HL-60 (cell line): ENCODE data around the gene UBE2J2.

Experiments
- DNase-seq, 2 experiments: peaks; one replicate each; pipeline ENCODE4 v3.0.0-alpha.2; 2010 to 2020; ENCODE audit warnings: low read depth in 1 of 2, low spot score in 1 of 2
- H3K27ac ChIP-seq: fragments of 250-450 bp; sonication (Bioruptor Pico); replicated peaks from 2 replicates; pipeline ENCODE4 v1.5.1; 2020; ENCODE audit warnings: mild to moderate bottlenecking, moderate library complexity
- H3K27me3 ChIP-seq: fragments of 250-450 bp; sonication (Bioruptor Pico); 2 replicates; pipeline ENCODE4 v1.5.1; 2021; ENCODE audit warnings: mild to moderate bottlenecking, moderate library complexity; ENCODE audit not compliant: insufficient read depth, poor library complexity, severe bottlenecking
- H3K4me3 ChIP-seq: replicated peaks from 2 replicates; pipeline ENCODE4 v1.5.1; 2011; ENCODE audit warnings: mild to moderate bottlenecking, control low read depth, low read length; ENCODE audit not compliant: insufficient read depth
- CTCF ChIP-seq: IDR thresholded peaks from one replicate; pipeline ENCODE4 v1.5.1; 2011; ENCODE audit warnings: low read length, control low read depth, inconsistent platforms; ENCODE audit not compliant: insufficient read depth
- GABPA ChIP-seq: IDR thresholded peaks from 2 replicates; pipeline ENCODE4 v1.6.1; 2012; ENCODE audit warnings: low read depth
- POLR2AphosphoS5 ChIP-seq: IDR thresholded peaks from 2 replicates; pipeline ENCODE4 v1.6.1; 2012; ENCODE audit warnings: low read depth
- REST ChIP-seq: IDR thresholded peaks from 2 replicates; pipeline ENCODE4 v1.6.1; 2012; ENCODE audit warnings: low read depth; ENCODE audit not compliant: insufficient replicate concordance
- SPI1 ChIP-seq: IDR thresholded peaks from 2 replicates; pipeline ENCODE4 v1.6.1; 2012; ENCODE audit warnings: low read depth, mild to moderate bottlenecking, borderline replicate concordance

UBE2J2 gene

GRCh38 chr1:1304331-1305299 lies 31.0 kb upstream of the UBE2J2 start:
- H3K4me3 ChIP-seq = no peak overlapping the region
- H3K27me3 ChIP-seq = no peaks in the 10 kb centered on the region
- no peak for DNase-seq
- TF ChIP-seq REST = no peak
- no peak for TF ChIP-seq CTCF
- no peak for TF ChIP-seq SPI1
- no peak for TF ChIP-seq GABPA
- TF ChIP-seq POLR2AphosphoS5 = no peak
- H3K27ac ChIP-seq = peak overlapping the region; percentile 56

GRCh38 chr1:1303736-1304135 lies 30.1 kb upstream of the UBE2J2 start:
- Histone ChIP-seq H3K27me3 (no peaks in the 10 kb centered on the region), H3K4me3 (no peak overlapping the region), H3K27ac (no peak overlapping the region)
- DNase-seq = no peak
- no peak for TF ChIP-seq POLR2AphosphoS5
- TF ChIP-seq SPI1 = no peak
- TF ChIP-seq CTCF = no peak
- no peak for TF ChIP-seq REST
- TF ChIP-seq GABPA = no peak

GRCh38 chr1:1302951-1303509 lies 29.4 kb upstream of the UBE2J2 start:
- DNase-seq = no peak
- Histone ChIP-seq H3K4me3 (no peak overlapping the region), H3K27ac (no peak overlapping the region), H3K27me3 (no peaks in the 10 kb centered on the region)
- TF ChIP-seq POLR2AphosphoS5 (no peak), SPI1 (no peak), GABPA (no peak), CTCF (no peak), REST (no peak)
